Upper lobe of left lung (tissue), 4 donors: Measurements from ENCODE around the gene ADRA1B.

Experiments
- POLR2A ChIP-seq, 4 donors: fragments of 450-650 bp; IDR thresholded peaks; one replicate each; pipeline ENCODE4 v1.5.1; 2016 to 2017; ENCODE audit warnings: antibody characterized with exemption in 4 of 4, mild to moderate bottlenecking in 2 of 4
- TF ChIP-seq, protein P1 (sequence below), 6 experiments: fragments of 450-650 bp in 4 of 6; fragments of 200-600 bp in 2 of 6; sonication (generic) in 2 of 6; IDR thresholded peaks; one replicate each; pipeline ENCODE4 v1.5.1; 2016 to 2019; ENCODE audit warnings: antibody characterized with exemption in 6 of 6

DNA sequence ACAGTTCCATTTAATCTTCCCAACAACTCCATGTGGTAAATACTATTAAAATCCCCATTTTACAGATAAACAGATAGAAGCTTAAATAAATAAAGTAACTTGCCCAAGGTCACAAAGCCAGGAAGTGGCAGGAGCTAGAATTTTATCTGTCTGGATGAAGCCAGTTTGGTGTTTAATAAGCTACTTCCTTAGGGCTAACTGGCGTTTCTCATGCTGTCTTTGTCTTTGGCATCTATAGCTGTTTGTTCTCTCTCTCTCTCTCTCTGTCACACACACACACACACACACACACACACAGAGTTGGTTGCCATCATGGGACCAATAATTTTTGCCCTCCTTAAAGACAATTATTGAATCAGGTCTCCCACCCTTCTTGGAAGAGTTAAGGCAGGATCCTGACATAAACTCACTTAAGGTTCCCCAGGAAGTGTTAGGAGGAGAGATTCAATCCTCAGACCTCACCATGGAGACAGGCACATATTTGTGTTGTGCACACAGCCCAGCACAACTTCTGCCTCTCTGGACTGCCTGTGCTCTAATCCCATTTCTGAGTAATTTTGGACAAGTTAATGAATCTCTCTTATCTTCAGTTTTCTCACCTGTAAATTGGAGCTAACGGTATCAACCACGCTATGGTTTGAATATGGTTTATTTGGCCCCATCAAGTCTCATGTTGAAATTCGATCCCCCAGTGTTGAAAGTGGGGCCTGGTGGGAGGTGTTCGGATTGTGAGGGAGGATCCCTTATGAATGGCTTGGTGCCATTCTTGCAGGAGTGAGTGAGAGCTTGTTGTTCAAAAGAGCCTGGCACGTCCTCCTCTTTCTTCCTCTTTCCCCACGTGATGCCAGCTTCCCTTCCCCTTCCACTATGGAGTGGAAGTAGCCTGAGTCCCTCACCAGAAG lies 8.3 kb upstream of the ADRA1B start:
- TF ChIP-seq, protein P1, sequence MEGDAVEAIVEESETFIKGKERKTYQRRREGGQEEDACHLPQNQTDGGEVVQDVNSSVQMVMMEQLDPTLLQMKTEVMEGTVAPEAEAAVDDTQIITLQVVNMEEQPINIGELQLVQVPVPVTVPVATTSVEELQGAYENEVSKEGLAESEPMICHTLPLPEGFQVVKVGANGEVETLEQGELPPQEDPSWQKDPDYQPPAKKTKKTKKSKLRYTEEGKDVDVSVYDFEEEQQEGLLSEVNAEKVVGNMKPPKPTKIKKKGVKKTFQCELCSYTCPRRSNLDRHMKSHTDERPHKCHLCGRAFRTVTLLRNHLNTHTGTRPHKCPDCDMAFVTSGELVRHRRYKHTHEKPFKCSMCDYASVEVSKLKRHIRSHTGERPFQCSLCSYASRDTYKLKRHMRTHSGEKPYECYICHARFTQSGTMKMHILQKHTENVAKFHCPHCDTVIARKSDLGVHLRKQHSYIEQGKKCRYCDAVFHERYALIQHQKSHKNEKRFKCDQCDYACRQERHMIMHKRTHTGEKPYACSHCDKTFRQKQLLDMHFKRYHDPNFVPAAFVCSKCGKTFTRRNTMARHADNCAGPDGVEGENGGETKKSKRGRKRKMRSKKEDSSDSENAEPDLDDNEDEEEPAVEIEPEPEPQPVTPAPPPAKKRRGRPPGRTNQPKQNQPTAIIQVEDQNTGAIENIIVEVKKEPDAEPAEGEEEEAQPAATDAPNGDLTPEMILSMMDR (IDR thresholded peaks at IDR 0.05) = no peak
- no peak for TF ChIP-seq POLR2A (IDR thresholded peaks at IDR 0.05)
